Measurements from ENCODE around the gene SRSF3.
"Not testable (repeated sequence)": the region's sequence is repeated elsewhere in the genome, so short reads cannot be mapped to it uniquely, and the experiment has no call there.

SRSF3 gene

DNA sequence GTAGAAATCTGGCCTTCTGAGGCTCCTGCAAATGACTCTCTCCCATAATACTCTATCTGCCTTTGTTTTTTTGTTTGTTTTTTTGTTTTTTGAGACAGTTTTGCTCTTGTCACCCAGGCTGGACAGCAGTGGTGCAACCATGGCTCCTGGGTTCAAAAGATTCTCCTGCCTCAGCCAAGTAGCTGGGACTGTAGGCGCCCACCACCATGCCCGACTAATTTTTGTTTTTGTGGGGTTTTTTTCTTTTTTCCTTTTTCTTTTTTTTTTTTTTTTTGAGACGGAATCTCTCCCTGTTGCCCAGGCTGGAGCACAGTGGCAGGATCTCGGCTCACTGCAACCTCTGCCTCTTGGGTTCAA lies 30.3 kb upstream of the SRSF3 start:
- Histone ChIP-seq H3K36me3 (ENCODE audit: control insufficient read depth in 4 of 4, insufficient read depth in 4 of 4, low read length in 3 of 4) (no peaks in the 10 kb centered on the region), H3K9me3 (ENCODE audit: control extremely low read depth in 1 of 5, control insufficient read depth in 4 of 5, insufficient read depth in 2 of 5, low read depth in 1 of 5, low read length in 4 of 5) (no peaks in the 10 kb centered on the region), H3K4me1 (ENCODE audit: control extremely low read depth in 1 of 4, control insufficient read depth in 4 of 4, insufficient read depth in 4 of 4, low read length in 3 of 4) (no peaks in the 10 kb centered on the region), H3K4me3 (ENCODE audit: control insufficient read depth in 1 of 7, extremely low read depth in 1 of 7, insufficient read depth in 4 of 7, low read depth in 2 of 7, low read length in 6 of 7) (no peak overlapping the region), H3K27me3 (replicated peaks in 2 of 5; ENCODE audit: control insufficient read depth in 4 of 5, insufficient read depth in 5 of 5, low read length in 4 of 5) (no peaks in the 10 kb centered on the region), H3K27ac (ENCODE audit: insufficient read depth in 1 of 2, low read depth in 1 of 2, low read length in 2 of 2, poor library complexity in 1 of 2, severe bottlenecking in 2 of 2) (no peak overlapping the region)
- WGBS (ENCODE audit: insufficient coverage), result no CpG with 5 or more reads among the region's 4 CpGs
- DNase-seq, result no peak
- POLR2A ChIA-PET, result no interaction called here
- CTCF ChIA-PET, result no interaction called here

DNA sequence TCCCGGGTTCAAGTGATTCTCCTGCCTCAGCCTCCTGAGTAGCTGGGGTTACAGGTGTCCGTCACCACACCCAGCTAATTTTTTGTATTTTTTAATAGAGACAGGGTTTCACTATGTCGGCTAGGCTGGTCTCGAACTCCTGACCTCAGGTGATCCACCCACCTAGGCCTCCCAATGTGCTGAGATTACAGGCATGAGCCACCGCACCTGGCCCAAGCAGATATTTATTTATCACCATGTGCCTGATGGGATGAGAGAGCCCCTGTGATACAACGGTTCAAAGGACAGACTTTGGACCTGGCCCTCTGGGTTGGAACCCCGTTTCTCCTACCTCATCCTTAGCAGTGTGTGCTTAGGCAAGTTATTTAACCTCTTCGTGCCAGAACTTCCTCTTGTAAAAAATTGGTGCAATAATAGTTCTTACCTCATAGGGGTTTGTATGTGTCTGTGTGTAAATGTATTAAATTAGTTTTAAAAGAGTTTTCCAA lies 27.7 kb upstream of the SRSF3 start:
- WGBS (ENCODE audit: insufficient coverage), result 87% methylated on average over 4 of the region's 8 CpGs
- no peak overlapping the region for H3K27ac ChIP-seq (ENCODE audit: insufficient read depth in 1 of 2, low read depth in 1 of 2, low read length in 2 of 2, poor library complexity in 1 of 2, severe bottlenecking in 2 of 2)
- CTCF ChIA-PET, result interaction anchor here (0.6 to 1.7 kb wide), 2 partner anchors 13 to 1107 kb away, joined by 3 to 7 read pairs; no protein-coding TSS in a partner anchor

DNA sequence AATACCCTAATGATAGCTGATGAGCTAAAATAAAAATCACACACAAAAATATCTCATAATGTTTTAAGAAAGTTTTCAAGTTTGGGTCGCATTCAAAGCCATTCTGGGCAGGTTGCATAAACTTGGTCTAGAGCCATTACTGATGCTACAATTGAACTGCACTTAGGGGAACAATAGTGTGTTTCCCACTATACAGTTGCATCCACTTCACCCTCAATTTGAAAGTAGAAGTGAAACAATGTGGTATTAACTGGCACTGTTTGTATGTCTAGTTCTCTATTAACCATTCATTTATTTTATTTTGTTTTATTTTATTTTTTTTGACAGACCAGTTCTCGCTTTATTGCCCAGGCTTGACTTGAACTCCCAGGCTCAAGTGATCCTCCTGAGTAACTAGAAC lies 23.9 kb upstream of the SRSF3 start:
- ChIA-PET POLR2A (no interaction called here), CTCF (interaction anchor here (1.6 kb wide), 1 partner anchor 10 kb away, joined by 4 read pairs; no protein-coding TSS in a partner anchor)
- DNase-seq, result no peak

More for the DNA sequence above, 27.7 kb upstream of the SRSF3 start:
- H3K9me3 ChIP-seq (ENCODE audit: control extremely low read depth in 1 of 5, control insufficient read depth in 4 of 5, insufficient read depth in 2 of 5, low read depth in 1 of 5, low read length in 4 of 5), result peaks cover 0 to 3% (median 0%) of the 10 kb centered on the region in 5 experiments
- no peaks in the 10 kb centered on the region for H3K27me3 ChIP-seq (replicated peaks in 2 of 5; ENCODE audit: control insufficient read depth in 4 of 5, insufficient read depth in 5 of 5, low read length in 4 of 5)
- H3K4me3 ChIP-seq (ENCODE audit: control insufficient read depth in 1 of 7, extremely low read depth in 1 of 7, insufficient read depth in 4 of 7, low read depth in 2 of 7, low read length in 6 of 7), result no peak overlapping the region
- H3K4me1 ChIP-seq (ENCODE audit: control extremely low read depth in 1 of 4, control insufficient read depth in 4 of 4, insufficient read depth in 4 of 4, low read length in 3 of 4), result no peaks in the 10 kb centered on the region
- POLR2A ChIA-PET, result no interaction called here
- no peak for DNase-seq
- H3K36me3 ChIP-seq (ENCODE audit: control insufficient read depth in 4 of 4, insufficient read depth in 4 of 4, low read length in 3 of 4), result no peaks in the 10 kb centered on the region

DNA sequence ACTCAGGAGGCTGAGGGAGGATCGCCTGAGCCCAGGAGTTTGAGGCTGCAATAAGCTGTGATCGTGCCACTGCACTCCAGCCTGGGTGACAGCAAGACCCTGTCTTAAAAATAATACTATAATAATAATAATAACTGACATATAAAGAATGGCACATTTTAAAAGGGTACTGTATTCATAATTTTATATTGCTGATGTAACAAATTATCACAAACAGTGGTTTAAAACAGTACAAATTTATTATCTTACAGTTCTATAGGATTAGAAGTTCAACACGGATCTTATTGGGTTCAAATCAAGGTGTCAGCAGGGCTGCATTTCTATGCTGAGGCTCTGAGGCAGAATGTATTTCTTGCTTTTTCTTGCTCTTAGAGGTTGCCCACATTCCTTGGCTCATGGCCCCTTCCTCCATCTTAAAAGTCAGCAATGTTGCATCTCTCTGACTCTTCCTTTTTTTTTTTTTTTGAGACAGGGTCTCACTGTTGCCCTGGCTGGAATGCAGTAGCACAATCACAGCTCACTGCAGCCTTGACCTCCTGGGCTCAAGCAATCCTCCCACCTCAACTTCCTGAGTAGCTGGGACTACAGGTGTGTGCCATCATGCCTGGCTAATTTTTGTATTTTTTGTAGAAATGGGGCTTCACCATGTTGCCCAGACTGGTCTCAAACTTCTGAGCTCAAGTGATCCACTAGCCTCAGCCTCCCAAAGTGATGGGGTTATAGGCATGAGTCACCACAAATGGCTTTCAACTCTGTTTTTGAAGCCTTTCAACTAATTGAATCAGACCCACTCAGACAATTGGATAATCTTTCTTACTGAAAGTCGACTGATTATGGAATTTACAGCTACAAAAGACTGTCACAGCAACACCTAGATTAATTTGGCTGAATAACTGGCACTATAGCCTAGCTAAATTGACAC lies 22.8 kb upstream of the SRSF3 start:
- 86% methylated on average over 1 of the region's 4 CpGs for WGBS (ENCODE audit: insufficient coverage)
- H3K27me3 ChIP-seq (replicated peaks in 2 of 5; ENCODE audit: control insufficient read depth in 4 of 5, insufficient read depth in 5 of 5, low read length in 4 of 5), result no peaks in the 10 kb centered on the region
- H3K9me3 ChIP-seq (ENCODE audit: control extremely low read depth in 1 of 5, control insufficient read depth in 4 of 5, insufficient read depth in 2 of 5, low read depth in 1 of 5, low read length in 4 of 5), result peaks cover 0 to 5% (median 2%) of the 10 kb centered on the region in 5 experiments
- ChIA-PET POLR2A (no interaction called here), CTCF (interaction anchor here (0.7 to 1.6 kb wide), 2 partner anchors 8 to 120 kb away, joined by 3 to 4 read pairs; no protein-coding TSS in a partner anchor)
- no peak overlapping the region for H3K4me3 ChIP-seq (ENCODE audit: control insufficient read depth in 1 of 7, extremely low read depth in 1 of 7, insufficient read depth in 4 of 7, low read depth in 2 of 7, low read length in 6 of 7)
- DNase-seq, result no peak
- H3K36me3 ChIP-seq (ENCODE audit: control insufficient read depth in 4 of 4, insufficient read depth in 4 of 4, low read length in 3 of 4), result no peaks in the 10 kb centered on the region
- H3K4me1 ChIP-seq (ENCODE audit: control extremely low read depth in 1 of 4, control insufficient read depth in 4 of 4, insufficient read depth in 4 of 4, low read length in 3 of 4), result no peaks in the 10 kb centered on the region
- H3K27ac ChIP-seq (ENCODE audit: insufficient read depth in 1 of 2, low read depth in 1 of 2, low read length in 2 of 2, poor library complexity in 1 of 2, severe bottlenecking in 2 of 2), result no peak overlapping the region

More for the DNA sequence above, 23.9 kb upstream of the SRSF3 start:
- no peaks in the 10 kb centered on the region for H3K36me3 ChIP-seq (ENCODE audit: control insufficient read depth in 4 of 4, insufficient read depth in 4 of 4, low read length in 3 of 4)
- H3K27me3 ChIP-seq (replicated peaks in 2 of 5; ENCODE audit: control insufficient read depth in 4 of 5, insufficient read depth in 5 of 5, low read length in 4 of 5), result no peaks in the 10 kb centered on the region
- no CpG with 5 or more reads among the region's 2 CpGs for WGBS (ENCODE audit: insufficient coverage)
- H3K27ac ChIP-seq (ENCODE audit: insufficient read depth in 1 of 2, low read depth in 1 of 2, low read length in 2 of 2, poor library complexity in 1 of 2, severe bottlenecking in 2 of 2), result no peak overlapping the region
- H3K4me3 ChIP-seq (ENCODE audit: control insufficient read depth in 1 of 7, extremely low read depth in 1 of 7, insufficient read depth in 4 of 7, low read depth in 2 of 7, low read length in 6 of 7), result no peak overlapping the region
- H3K9me3 ChIP-seq (ENCODE audit: control extremely low read depth in 1 of 5, control insufficient read depth in 4 of 5, insufficient read depth in 2 of 5, low read depth in 1 of 5, low read length in 4 of 5), result peaks cover 0 to 5% (median 2%) of the 10 kb centered on the region in 5 experiments
- H3K4me1 ChIP-seq (ENCODE audit: control extremely low read depth in 1 of 4, control insufficient read depth in 4 of 4, insufficient read depth in 4 of 4, low read length in 3 of 4), result no peaks in the 10 kb centered on the region

DNA sequence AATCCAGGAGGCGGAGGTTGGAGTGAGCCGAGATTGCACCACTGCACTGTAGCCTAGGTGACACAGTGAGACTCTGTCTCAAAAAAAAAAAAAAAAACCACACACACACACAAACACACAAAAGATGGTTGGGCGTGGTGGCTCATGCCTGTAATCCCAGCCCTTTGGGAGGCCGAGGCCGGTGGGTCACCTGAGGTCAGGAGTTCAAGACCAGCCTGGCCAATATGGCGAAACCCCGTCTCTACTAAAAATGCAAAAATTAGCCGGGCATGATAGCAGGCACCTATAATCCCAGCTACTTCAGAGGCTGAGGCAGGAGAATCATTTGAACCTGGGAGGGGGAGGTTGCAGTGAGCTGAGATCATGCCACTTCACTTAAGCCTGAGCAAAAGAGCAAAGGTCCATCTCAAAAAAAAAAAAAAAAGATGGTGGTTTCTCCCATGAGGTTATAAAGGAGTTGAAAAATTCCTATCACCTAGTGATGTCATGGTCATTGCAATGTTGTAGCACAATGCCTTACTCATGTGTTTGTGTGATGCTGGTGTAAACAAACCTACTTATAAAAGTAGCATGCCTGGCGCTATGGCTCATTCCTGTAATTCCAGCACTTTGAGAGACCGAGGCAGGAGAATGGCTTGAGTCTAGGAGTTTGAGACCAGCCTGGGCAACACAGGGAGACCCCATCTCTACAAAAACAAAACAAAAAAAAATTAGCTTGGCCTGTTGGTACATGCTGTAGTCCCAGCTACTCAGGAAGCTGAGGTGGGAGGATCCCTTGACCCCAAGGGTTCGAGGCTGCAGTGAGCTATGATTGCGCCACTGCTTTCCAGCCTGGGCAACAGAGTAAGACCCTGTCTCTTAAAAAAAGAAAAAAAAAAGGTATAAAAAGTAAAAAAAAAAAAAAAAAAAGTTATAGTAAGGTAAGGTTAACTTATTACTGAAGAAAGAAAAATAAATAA lies 21.5 kb upstream of the SRSF3 start:
- H3K4me3 ChIP-seq (ENCODE audit: control insufficient read depth in 1 of 7, extremely low read depth in 1 of 7, insufficient read depth in 4 of 7, low read depth in 2 of 7, low read length in 6 of 7); POLR2A ChIA-PET: not testable (repeated sequence)
- CTCF ChIA-PET, result interaction anchor here (1.0 kb wide), 1 partner anchor 10 kb away, joined by 5 read pairs; no protein-coding TSS in a partner anchor

DNA sequence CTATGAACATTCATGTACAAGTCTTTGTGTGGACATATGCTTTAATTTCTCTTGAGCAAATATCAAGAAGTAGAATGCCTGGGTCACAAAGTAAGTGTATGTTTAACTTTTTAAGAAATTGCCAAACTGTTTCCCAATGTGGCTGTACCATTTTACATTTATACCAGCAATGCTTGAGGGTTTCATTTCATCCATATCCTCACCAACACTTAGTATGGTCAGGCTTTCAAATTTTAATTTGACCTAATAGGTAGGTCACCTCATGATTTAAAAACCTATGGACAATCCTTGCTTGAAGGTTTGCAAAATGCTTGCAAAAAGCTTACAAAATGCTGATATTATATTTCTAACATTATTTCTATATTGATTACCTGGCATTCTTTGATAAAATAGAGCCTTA lies 19.5 kb upstream of the SRSF3 start:
- peaks cover 0 to 4% (median 1%) of the 10 kb centered on the region in 4 experiments for H3K4me1 ChIP-seq (ENCODE audit: control extremely low read depth in 1 of 4, control insufficient read depth in 4 of 4, insufficient read depth in 4 of 4, low read length in 3 of 4)
- no peak for DNase-seq
- CTCF ChIA-PET, result interaction anchor here (1.1 kb wide), 1 partner anchor 12 kb away, joined by 3 read pairs; no protein-coding TSS in a partner anchor
- POLR2A ChIA-PET, result no interaction called here
- H3K27ac ChIP-seq (ENCODE audit: insufficient read depth in 1 of 2, low read depth in 1 of 2, low read length in 2 of 2, poor library complexity in 1 of 2, severe bottlenecking in 2 of 2), result no peak overlapping the region
- H3K27me3 ChIP-seq (replicated peaks in 2 of 5; ENCODE audit: control insufficient read depth in 4 of 5, insufficient read depth in 5 of 5, low read length in 4 of 5), result no peaks in the 10 kb centered on the region
- H3K9me3 ChIP-seq (ENCODE audit: control extremely low read depth in 1 of 5, control insufficient read depth in 4 of 5, insufficient read depth in 2 of 5, low read depth in 1 of 5, low read length in 4 of 5), result peaks cover 0 to 5% (median 2%) of the 10 kb centered on the region in 5 experiments
- no peak overlapping the region for H3K4me3 ChIP-seq (ENCODE audit: control insufficient read depth in 1 of 7, extremely low read depth in 1 of 7, insufficient read depth in 4 of 7, low read depth in 2 of 7, low read length in 6 of 7)
- no peaks in the 10 kb centered on the region for H3K36me3 ChIP-seq (ENCODE audit: control insufficient read depth in 4 of 4, insufficient read depth in 4 of 4, low read length in 3 of 4)

More for the DNA sequence above, 21.5 kb upstream of the SRSF3 start:
- not testable (repeated sequence) for H3K36me3 ChIP-seq (ENCODE audit: control insufficient read depth in 4 of 4, insufficient read depth in 4 of 4, low read length in 3 of 4); H3K27me3 ChIP-seq (replicated peaks in 2 of 5; ENCODE audit: control insufficient read depth in 4 of 5, insufficient read depth in 5 of 5, low read length in 4 of 5); H3K4me1 ChIP-seq (ENCODE audit: control extremely low read depth in 1 of 4, control insufficient read depth in 4 of 4, insufficient read depth in 4 of 4, low read length in 3 of 4); H3K9me3 ChIP-seq (ENCODE audit: control extremely low read depth in 1 of 5, control insufficient read depth in 4 of 5, insufficient read depth in 2 of 5, low read depth in 1 of 5, low read length in 4 of 5); DNase-seq; H3K27ac ChIP-seq (ENCODE audit: insufficient read depth in 1 of 2, low read depth in 1 of 2, low read length in 2 of 2, poor library complexity in 1 of 2, severe bottlenecking in 2 of 2)
- 96% methylated on average over 7 of the region's 12 CpGs for WGBS (ENCODE audit: insufficient coverage)

Data from common myeloid progenitor, CD34-positive (primary cell).